GM12878 (cell line): ENCODE results near the gene C16orf82. TPM values are rescaled to one million over a fixed set of nuclear protein-coding genes. Genes with fewer than 3 reads are reported as not detected.

ENCODE experiments used
- ATAC-seq: fragments of 200-7000 bp; cut with Tn5 transposase; 3 replicates; pipeline ENCODE4 v1.9.1; 2020; ENCODE audit warnings: mild to moderate bottlenecking, moderate library complexity
- BruUV-seq: library from RNA; stranded (reverse); fragments of 400-500 nt; replicated peaks from 2 replicates; lab custom pipeline; 2021; lab: Mats Ljungman, UMichigan
- CTCF ChIA-PET: fragments of 300-600 bp; sonication (Branson Sonifier 250); formaldehyde crosslinking; extraction: SDS; loops from one replicate; lab custom pipeline; 2021; ENCODE audit warnings: inconsistent platforms; lab: Yijun Ruan, JAX
- POLR2A ChIA-PET: fragments of 350-600 bp; formaldehyde crosslinking; extraction: SDS; loops from one replicate; lab custom pipeline; 2021; ENCODE audit warnings: inconsistent platforms; lab: Charles Lee
- RAD21 ChIA-PET: fragments of 300-600 bp; sonication (Branson Sonifier 250); formaldehyde crosslinking; loops from one replicate; lab custom pipeline; 2023; ENCODE audit warnings: antibody characterized with exemption; ENCODE audit not compliant: unreplicated experiment; lab: Charles Lee
- SMC1A ChIA-PET: fragments of 300-600 bp; sonication (Branson Sonifier 250); formaldehyde crosslinking; loops from one replicate; lab custom pipeline; 2023; ENCODE audit not compliant: unreplicated experiment, uncharacterized antibody; lab: Charles Lee
- DNase-seq: peaks from one replicate; pipeline ENCODE4 v3.0.0-alpha.2; 2011; ENCODE audit warnings: low read depth, low spot score
- FAIRE-seq: peaks from 3 replicates; lab custom pipeline; 2011; peaks lifted over from hg19 to GRCh38; lab: Jason Lieb, UNC
- H2AFZ ChIP-seq: 2 replicates; pipeline ENCODE4 v1.6.0; 2011; ENCODE audit warnings: low read depth, low read length, control low read depth; ENCODE audit not compliant: control insufficient read depth
- H3K27ac ChIP-seq: 2 replicates; pipeline ENCODE4 v1.5.1; 2011; ENCODE audit warnings: control low read depth; ENCODE audit not compliant: control insufficient read depth, insufficient read depth
- H3K27me3 ChIP-seq, 2 experiments: replicated peaks in 1 of 2; 2 replicates each; pipeline versions ENCODE4 v1.6.0 to v1.6.1; 2011; ENCODE audit warnings: low read length in 1 of 2; ENCODE audit not compliant: control insufficient read depth in 2 of 2, insufficient read depth in 2 of 2
- H3K36me3 ChIP-seq, 2 experiments: 2 replicates each; pipeline ENCODE4 v1.5.1; 2011; ENCODE audit warnings: low read length in 1 of 2; ENCODE audit not compliant: control insufficient read depth in 2 of 2, insufficient read depth in 2 of 2
- H3K4me1 ChIP-seq: 2 replicates; pipeline ENCODE4 v1.6.1; 2011; ENCODE audit warnings: mild to moderate bottlenecking, low read length, moderate library complexity, mixed read lengths; ENCODE audit not compliant: control insufficient read depth, insufficient read depth
- H3K4me2 ChIP-seq: 2 replicates; pipeline ENCODE4 v1.6.0; 2011; ENCODE audit warnings: control low read depth; ENCODE audit not compliant: control insufficient read depth, insufficient read depth
- H3K4me3 ChIP-seq: fragments of 200-600 bp; sonication (generic); 2 replicates; pipeline ENCODE4 v1.5.1; 2016
- H3K79me2 ChIP-seq: 2 replicates; pipeline ENCODE4 v1.6.0; 2011; ENCODE audit warnings: low read length; ENCODE audit not compliant: control insufficient read depth, insufficient read depth
- H3K9ac ChIP-seq: 2 replicates; pipeline ENCODE4 v1.8.0; 2011; ENCODE audit warnings: low read length, control low read depth, mixed read lengths; ENCODE audit not compliant: control insufficient read depth, insufficient read depth
- H3K9me3 ChIP-seq: replicated peaks from 3 replicates; pipeline ENCODE4 v1.5.1; 2011; ENCODE audit warnings: mild to moderate bottlenecking, low read length; ENCODE audit not compliant: control insufficient read depth, insufficient read depth
- H4K20me1 ChIP-seq: 2 replicates; pipeline ENCODE4 v1.6.0; 2011; ENCODE audit not compliant: control insufficient read depth, insufficient read depth
- CHD2 ChIP-seq: IDR thresholded peaks from 2 replicates; pipeline ENCODE4 v1.6.1; 2011; ENCODE audit warnings: low read depth, low read length, improper control_type of control experiment, borderline replicate concordance
- CREM ChIP-seq: IDR thresholded peaks from 2 replicates; pipeline ENCODE4 v1.6.1; 2014; ENCODE audit warnings: antibody characterized with exemption, low read depth
- HSF1 ChIP-seq: fragments of 150-350 bp; IDR thresholded peaks from 2 replicates; pipeline ENCODE4 v1.6.1; 2014; ENCODE audit warnings: mild to moderate bottlenecking, low read depth, low read length
- IRF4 ChIP-seq: IDR thresholded peaks from 2 replicates; pipeline ENCODE4 v1.6.1; 2011; ENCODE audit warnings: low read depth, low read length
- KAT2A ChIP-seq: conservative IDR thresholded peaks from 2 replicates; pipeline ENCODE4 v1.6.1; 2011; ENCODE audit warnings: low read depth, low read length; ENCODE audit not compliant: control insufficient read depth
- KDM1A ChIP-seq: fragments of 200-600 bp; sonication (generic); IDR thresholded peaks from 2 replicates; pipeline ENCODE4 v1.6.1; 2016; ENCODE audit warnings: borderline replicate concordance
- MEF2A ChIP-seq: IDR thresholded peaks from 2 replicates; pipeline ENCODE4 v1.6.1; 2011; ENCODE audit warnings: low read depth, mild to moderate bottlenecking, low read length, moderate library complexity; ENCODE audit not compliant: insufficient read depth
- RBBP5 ChIP-seq: fragments of 200-600 bp; sonication (generic); conservative IDR thresholded peaks from 2 replicates; pipeline ENCODE4 v1.6.1; 2016
- SMAD1 ChIP-seq: fragments of 450-650 bp; IDR thresholded peaks from 2 replicates; pipeline ENCODE4 v1.6.1; 2018; ENCODE audit warnings: mild to moderate bottlenecking, low read depth; ENCODE audit not compliant: partially characterized antibody
- TARDBP ChIP-seq: IDR thresholded peaks from 2 replicates; pipeline ENCODE4 v1.6.1; 2016; ENCODE audit warnings: borderline replicate concordance
- WRNIP1 ChIP-seq: IDR thresholded peaks from 2 replicates; pipeline ENCODE4 v1.6.1; 2011; ENCODE audit warnings: low read depth, low read length, improper control_type of control experiment, borderline replicate concordance
- YBX1 ChIP-seq: fragments of 450-650 bp; IDR thresholded peaks from 2 replicates; pipeline ENCODE4 v1.6.1; 2016; ENCODE audit warnings: antibody characterized with exemption
- YY1 ChIP-seq: IDR thresholded peaks from 2 replicates; pipeline ENCODE4 v1.6.1; 2011; ENCODE audit warnings: low read depth, mild to moderate bottlenecking, low read length
- ZBTB40 ChIP-seq: fragments of 450-650 bp; IDR thresholded peaks from 2 replicates; pipeline ENCODE4 v1.6.1; 2016; ENCODE audit warnings: mild to moderate bottlenecking, moderate library complexity, borderline replicate concordance
- ZNF217 ChIP-seq: fragments of 450-650 bp; IDR thresholded peaks from 2 replicates; pipeline ENCODE4 v1.6.1; 2017; ENCODE audit warnings: antibody characterized with exemption, mild to moderate bottlenecking
- ZSCAN29 ChIP-seq: fragments of 450-650 bp; IDR thresholded peaks from 2 replicates; pipeline ENCODE4 v1.6.1; 2017; ENCODE audit warnings: mild to moderate bottlenecking, moderate library complexity
- WGBS: methylation state at CpG from one replicate; pipeline ENCODE4 v1.1.6; 2016; ENCODE audit warnings: low lambda C conversion rate; ENCODE audit not compliant: insufficient replicate concordance, insufficient coverage; ENCODE audit errors: missing lambda C conversion rate; 5-methylcytosine and 5-hydroxymethylcytosine counted together
- in situ Hi-C: fragments of 300-500 bp; cut with MboI; formaldehyde crosslinking; loops from 9 replicates; pipeline ENCODE4 v1.14.3; 2018; ENCODE audit warnings: mixed read lengths
- intact Hi-C: fragments of 100-400 bp; cut with micrococcal nuclease; formaldehyde crosslinking; loops from one replicate; pipeline ENCODE4 v1.14.2; 2022; ENCODE audit not compliant: unreplicated experiment
- polyA plus RNA-seq, 11 experiments: library from polyadenylated mRNA; depleted of rRNA in 4 of 11; unstranded in 6 of 11; stranded (reverse) in 5 of 11; fragments of >200 nt; fragmentation: Nextera tagmentation in 4 of 11; fragmentation: Illumina TruSeq in 1 of 11; extraction: Ambion mirVana in 4 of 11; extraction: Trizol in 1 of 11; gene quantifications; 1 replicate in 1 of 11; 2 replicates in 10 of 11; pipeline versions ENCODE4 v1.2.1 to v1.2.3, GENCODE V29; 2011 to 2016; ENCODE audit warnings: inconsistent platforms in 2 of 11, missing spikeins in 2 of 11, low read depth in 1 of 11
- total RNA-seq, 4 experiments: library from RNA; depleted of rRNA in 3 of 4; stranded (reverse); fragments of >200 nt in 3 of 4; fragmentation: Illumina TruSeq in 1 of 4; extraction: Trizol in 1 of 4; gene quantifications; 2 replicates each; pipeline versions ENCODE4 v1.2.1 to v1.2.3, GENCODE V29; 2013 to 2021

Gene C16orf82
- total and polyA plus RNA-seq, 10 of the 15 experiments (the other 5 are each of a cell fraction or from before 2014, with no cell fraction given), result not detected

GRCh38 chr16:27053996-27054395 lies 12.7 kb upstream of the C16orf82 start:
- in situ Hi-C loops (no loop called here), intact Hi-C loops (no loop called here)
- Histone ChIP-seq H4K20me1 (no peaks in the 10 kb centered on the region), H3K79me2 (no peaks in the 10 kb centered on the region), H3K4me1 (no peaks in the 10 kb centered on the region), H2AFZ (no peak overlapping the region), H3K9ac (no peak overlapping the region), H3K27me3 (no peaks in the 10 kb centered on the region), H3K36me3 (no peaks in the 10 kb centered on the region), H3K9me3 (no peaks in the 10 kb centered on the region), H3K4me3 (no peak overlapping the region), H3K27ac (no peak overlapping the region), H3K4me2 (no peak overlapping the region)
- DNase-seq, result no peak
- SMC1A ChIA-PET, result no interaction called here
- no TSS peak for BruUV-seq
- RAD21 ChIA-PET, result no interaction called here
- no peak for ATAC-seq
- POLR2A ChIA-PET, result no interaction called here
- 46% methylated on average over 3 of the region's 3 CpGs for WGBS
- no peak for FAIRE-seq
- no peak for TF ChIP-seq RBBP5
- no peak for TF ChIP-seq WRNIP1
- no peak for TF ChIP-seq ZNF217
- TF ChIP-seq CHD2, result no peak
- no peak for TF ChIP-seq YBX1
- no peak for TF ChIP-seq SMAD1
- no peak for TF ChIP-seq YY1
- no peak for TF ChIP-seq MEF2A
- CTCF ChIA-PET, result no interaction called here

GRCh38 chr16:27058299-27058698 lies 8.4 kb upstream of the C16orf82 start:
- H2AFZ ChIP-seq, result no peak overlapping the region
- no peaks in the 10 kb centered on the region for H3K79me2 ChIP-seq
- no peak overlapping the region for H3K4me3 ChIP-seq
- no peaks in the 10 kb centered on the region for H3K36me3 ChIP-seq
- CTCF ChIA-PET, result no interaction called here
- RAD21 ChIA-PET, result no interaction called here
- H3K4me2 ChIP-seq, result no peak overlapping the region
- in situ Hi-C loops, result no loop called here
- no peaks in the 10 kb centered on the region for H3K4me1 ChIP-seq
- intact Hi-C loops, result no loop called here
- H3K9me3 ChIP-seq, result no peaks in the 10 kb centered on the region
- 8% methylated on average over 3 of the region's 3 CpGs for WGBS
- POLR2A ChIA-PET, result no interaction called here
- no peaks in the 10 kb centered on the region for H4K20me1 ChIP-seq
- ATAC-seq (no peak), FAIRE-seq (no peak), DNase-seq (no peak)
- no TSS peak for BruUV-seq
- no peak overlapping the region for H3K9ac ChIP-seq
- SMC1A ChIA-PET, result no interaction called here
- H3K27me3 ChIP-seq, result peaks cover 0 to 2% of the 10 kb centered on the region in 2 experiments; a peak in 2 of 4 replicates
- no peak overlapping the region for H3K27ac ChIP-seq
- no peak for TF ChIP-seq CREM
- TF ChIP-seq ZBTB40, result no peak
- TF ChIP-seq HSF1, result no peak
- TF ChIP-seq IRF4, result no peak
- no peak for TF ChIP-seq KAT2A
- TF ChIP-seq KDM1A, result no peak
- TF ChIP-seq ZSCAN29, result no peak
- TF ChIP-seq TARDBP, result no peak
